ENCODE results near the gene SLC35F3. TPM values are rescaled to one million over a fixed set of nuclear protein-coding genes. Genes with fewer than 3 reads are reported as not detected.

The SLC35F3 gene
- total RNA-seq, 4 donors from 2014 or later: 0.36 to 1.4 (median 0.54) TPM

- no peak for DNase-seq (ENCODE audit: low spot score in 2 of 2)
- no peak overlapping the region for H3K27ac ChIP-seq
- no peak overlapping the region for H3K4me3 ChIP-seq
- no peak for TF ChIP-seq POLR2A (IDR thresholded peaks at IDR 0.05)
- TF ChIP-seq EP300 (IDR thresholded peaks at IDR 0.05): no peak
- no peak for TF ChIP-seq POLR2AphosphoS5 (IDR thresholded peaks at IDR 0.05)
- TF ChIP-seq CTCF (IDR thresholded peaks at IDR 0.05): no peak
- 97% methylated on average over 1 of the region's 1 CpG for WGBS
- H3K36me3 ChIP-seq: no peaks in the 10 kb centered on the region
- no peaks in the 10 kb centered on the region for H3K4me1 ChIP-seq
- peaks cover 3% of the 10 kb centered on the region for H3K27me3 ChIP-seq
- H3K9me3 ChIP-seq: peaks cover 12% of the 10 kb centered on the region
Observed at GRCh38 chr1:234337233-234337632, 432.8 kb downstream of the SLC35F3 start.

- Histone ChIP-seq H3K27me3 (no peaks in the 10 kb centered on the region), H3K4me3 (no peak overlapping the region), H3K36me3 (no peaks in the 10 kb centered on the region), H3K27ac (no peak overlapping the region), H3K9me3 (peaks cover 12% of the 10 kb centered on the region), H3K4me1 (no peaks in the 10 kb centered on the region)
- DNase-seq (ENCODE audit: low spot score in 2 of 2): no peak
- 97% methylated on average over 2 of the region's 2 CpGs for WGBS
- TF ChIP-seq CTCF (IDR thresholded peaks at IDR 0.05): no peak
- no peak for TF ChIP-seq POLR2AphosphoS5 (IDR thresholded peaks at IDR 0.05)
- no peak for TF ChIP-seq EP300 (IDR thresholded peaks at IDR 0.05)
- no peak for TF ChIP-seq POLR2A (IDR thresholded peaks at IDR 0.05)
Observed at GRCh38 chr1:234340528-234340927, 436.1 kb downstream of the SLC35F3 start.

GRCh38 chr1:234342774-234343173 lies 438.3 kb downstream of the SLC35F3 start:
- WGBS: 50% methylated on average over 5 of the region's 5 CpGs
- H3K36me3 ChIP-seq: no peaks in the 10 kb centered on the region
- DNase-seq (ENCODE audit: low spot score in 2 of 2): no peak
- H3K4me1 ChIP-seq: no peaks in the 10 kb centered on the region
- no peaks in the 10 kb centered on the region for H3K9me3 ChIP-seq
- no peak overlapping the region for H3K4me3 ChIP-seq
- H3K27me3 ChIP-seq: no peaks in the 10 kb centered on the region
- TF ChIP-seq CTCF (IDR thresholded peaks at IDR 0.05) (no peak), POLR2A (IDR thresholded peaks at IDR 0.05) (no peak), EP300 (IDR thresholded peaks at IDR 0.05) (no peak), POLR2AphosphoS5 (IDR thresholded peaks at IDR 0.05) (no peak)
- H3K27ac ChIP-seq: no peak overlapping the region

GRCh38 chr1:234345237-234345636 lies 440.8 kb downstream of the SLC35F3 start:
- no peak overlapping the region for H3K4me3 ChIP-seq
- TF ChIP-seq CTCF (IDR thresholded peaks at IDR 0.05): no peak
- TF ChIP-seq POLR2AphosphoS5 (IDR thresholded peaks at IDR 0.05): no peak
- TF ChIP-seq POLR2A (IDR thresholded peaks at IDR 0.05): no peak
- no peak for TF ChIP-seq EP300 (IDR thresholded peaks at IDR 0.05)
- H3K9me3 ChIP-seq: no peaks in the 10 kb centered on the region
- no peak overlapping the region for H3K27ac ChIP-seq
- H3K36me3 ChIP-seq: no peaks in the 10 kb centered on the region
- no peak for DNase-seq (ENCODE audit: low spot score in 2 of 2)
- WGBS: 75% methylated on average over 1 of the region's 1 CpG
- H3K27me3 ChIP-seq: no peaks in the 10 kb centered on the region
- H3K4me1 ChIP-seq: no peaks in the 10 kb centered on the region

- Histone ChIP-seq H3K36me3 (no peaks in the 10 kb centered on the region), H3K9me3 (no peaks in the 10 kb centered on the region), H3K4me1 (no peaks in the 10 kb centered on the region), H3K4me3 (no peak overlapping the region), H3K27ac (no peak overlapping the region), H3K27me3 (no peaks in the 10 kb centered on the region)
- WGBS: 62% methylated on average over 4 of the region's 4 CpGs
- no peak for DNase-seq (ENCODE audit: low spot score in 2 of 2)
- TF ChIP-seq CTCF (IDR thresholded peaks at IDR 0.05) (no peak), POLR2AphosphoS5 (IDR thresholded peaks at IDR 0.05) (no peak)
Observed at GRCh38 chr1:234348964-234349363, 444.5 kb downstream of the SLC35F3 start.

All from suprapubic skin (tissue), 4 donors.